Progenitor cell of endocrine pancreas (in vitro differentiated cells): ENCODE results near the gene GDPD5. TPM values are rescaled to one million over a fixed set of nuclear protein-coding genes. Genes with fewer than 3 reads are reported as not detected.
A peak's percentile ranks its signal among the peaks of the same experiment; 100 is the strongest.

ENCODE experiments used
- DNase-seq: peaks from one replicate; pipeline ENCODE4 v3.0.0; 2021; ENCODE audit warnings: low spot score; ENCODE audit not compliant: unreplicated experiment
- H3K27ac Mint-ChIP-seq: 2 replicates; pipeline ENCODE4 v1.8.0; 2021; ENCODE audit warnings: mild to moderate bottlenecking, moderate library complexity, mixed read lengths
- H3K27me3 Mint-ChIP-seq: 2 replicates; pipeline ENCODE4 v1.8.0; 2021; ENCODE audit warnings: mixed read lengths
- H3K36me3 Mint-ChIP-seq: 2 replicates; pipeline ENCODE4 v1.8.0; 2022; ENCODE audit warnings: mixed read lengths; ENCODE audit not compliant: insufficient read depth
- H3K4me1 Mint-ChIP-seq: 2 replicates; pipeline ENCODE4 v1.8.0; 2021; ENCODE audit warnings: low read depth, mixed read lengths
- H3K4me3 Mint-ChIP-seq: 2 replicates; pipeline ENCODE4 v1.8.0; 2021; ENCODE audit warnings: low read depth, mild to moderate bottlenecking, moderate library complexity, mixed read lengths
- H3K9me3 Mint-ChIP-seq: 2 replicates; pipeline ENCODE4 v1.8.0; 2021; ENCODE audit warnings: low read depth, mixed read lengths
- total RNA-seq: library from RNA; stranded (reverse); gene quantifications from 2 replicates; pipeline ENCODE4 v1.2.1, GENCODE V29; 2021
- TF ChIP-seq, protein P1 (sequence below): fragments of 200-600 bp; sonication (generic); IDR thresholded peaks from one replicate; pipeline ENCODE4 v1.5.0; 2021; ENCODE audit warnings: antibody characterized with exemption, mild to moderate bottlenecking; ENCODE audit not compliant: unreplicated experiment

Gene GDPD5
- total RNA-seq, 1 donor from 2014 or later: 32.4 TPM

GRCh38 chr11:75539459-75540334, 14.0 kb upstream of the GDPD5 start:
- peaks cover 6% of the 10 kb centered on the region for H3K27me3 Mint-ChIP-seq
- no peak for DNase-seq
- no peaks in the 10 kb centered on the region for H3K36me3 Mint-ChIP-seq
- H3K4me3 Mint-ChIP-seq: no peak overlapping the region
- H3K9me3 Mint-ChIP-seq: no peaks in the 10 kb centered on the region
- peaks cover 6% of the 10 kb centered on the region for H3K4me1 Mint-ChIP-seq
- TF ChIP-seq, protein P1, sequence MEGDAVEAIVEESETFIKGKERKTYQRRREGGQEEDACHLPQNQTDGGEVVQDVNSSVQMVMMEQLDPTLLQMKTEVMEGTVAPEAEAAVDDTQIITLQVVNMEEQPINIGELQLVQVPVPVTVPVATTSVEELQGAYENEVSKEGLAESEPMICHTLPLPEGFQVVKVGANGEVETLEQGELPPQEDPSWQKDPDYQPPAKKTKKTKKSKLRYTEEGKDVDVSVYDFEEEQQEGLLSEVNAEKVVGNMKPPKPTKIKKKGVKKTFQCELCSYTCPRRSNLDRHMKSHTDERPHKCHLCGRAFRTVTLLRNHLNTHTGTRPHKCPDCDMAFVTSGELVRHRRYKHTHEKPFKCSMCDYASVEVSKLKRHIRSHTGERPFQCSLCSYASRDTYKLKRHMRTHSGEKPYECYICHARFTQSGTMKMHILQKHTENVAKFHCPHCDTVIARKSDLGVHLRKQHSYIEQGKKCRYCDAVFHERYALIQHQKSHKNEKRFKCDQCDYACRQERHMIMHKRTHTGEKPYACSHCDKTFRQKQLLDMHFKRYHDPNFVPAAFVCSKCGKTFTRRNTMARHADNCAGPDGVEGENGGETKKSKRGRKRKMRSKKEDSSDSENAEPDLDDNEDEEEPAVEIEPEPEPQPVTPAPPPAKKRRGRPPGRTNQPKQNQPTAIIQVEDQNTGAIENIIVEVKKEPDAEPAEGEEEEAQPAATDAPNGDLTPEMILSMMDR: no peak
- H3K27ac Mint-ChIP-seq: peak overlapping the region; percentile 41

DNA sequence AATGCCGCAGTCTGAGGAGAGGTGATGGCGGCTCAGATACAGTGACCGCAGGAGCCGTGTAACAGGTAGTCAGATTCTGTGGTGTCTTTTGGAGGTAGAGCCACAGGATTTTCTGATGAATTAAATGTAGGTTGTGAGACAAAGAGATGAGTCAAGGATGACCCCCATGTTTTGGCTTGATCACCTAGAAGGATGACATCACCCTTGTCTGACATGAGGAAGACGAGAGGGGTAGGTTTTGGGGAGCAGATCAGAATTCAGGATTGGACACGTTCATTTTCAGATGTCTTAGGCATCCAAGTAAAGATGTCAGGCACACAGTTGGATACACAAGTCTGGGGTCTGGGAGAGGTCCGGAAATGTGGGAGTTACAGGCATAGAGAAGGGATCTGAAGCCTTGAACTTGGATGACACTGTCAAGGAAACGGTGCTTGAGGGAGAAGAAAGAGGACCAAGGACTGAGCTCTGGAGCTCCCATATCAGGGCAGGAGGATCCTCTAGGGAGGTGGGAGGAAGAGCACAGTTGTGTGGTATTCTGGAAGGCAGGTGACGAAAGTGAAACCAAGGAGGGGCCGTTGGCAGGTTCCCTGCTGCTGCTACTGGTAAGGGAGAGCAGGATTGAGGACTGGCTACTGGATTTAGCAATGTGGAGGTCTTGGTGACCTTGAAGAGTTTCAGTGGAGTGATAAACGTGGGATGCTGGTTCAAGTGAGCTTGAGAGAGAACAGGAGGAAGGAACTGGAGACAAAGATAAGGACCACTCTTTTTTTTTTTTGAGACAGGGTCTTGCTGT, 12.6 kb upstream of the GDPD5 start:
- peaks cover 8% of the 10 kb centered on the region for H3K4me1 Mint-ChIP-seq
- H3K27me3 Mint-ChIP-seq: peaks cover 6% of the 10 kb centered on the region
- H3K36me3 Mint-ChIP-seq: no peaks in the 10 kb centered on the region
- no peak for DNase-seq
- TF ChIP-seq, protein P1: no peak
- peak overlapping the region; percentile 17 for H3K27ac Mint-ChIP-seq
- no peaks in the 10 kb centered on the region for H3K9me3 Mint-ChIP-seq
- no peak overlapping the region for H3K4me3 Mint-ChIP-seq

DNA sequence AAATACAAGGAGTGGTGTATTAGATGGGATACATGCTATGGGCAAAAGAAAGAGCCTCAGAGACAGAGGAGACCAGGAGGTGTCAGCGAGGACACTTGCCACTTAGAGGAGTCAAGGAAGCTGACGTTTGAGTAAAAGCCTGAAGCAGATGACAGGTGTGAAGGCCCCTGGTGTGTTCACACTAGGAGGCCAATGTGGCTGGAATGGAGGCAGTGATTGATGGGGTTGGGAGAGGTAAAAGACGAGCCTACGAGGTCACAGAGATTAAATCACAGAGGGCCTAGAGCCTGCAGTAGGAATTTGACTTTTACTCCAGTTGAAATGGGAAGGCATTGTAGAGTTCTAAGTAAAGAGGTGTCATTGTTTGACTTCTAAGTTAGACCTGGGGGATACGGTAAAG, 12.0 kb upstream of the GDPD5 start:
- no peaks in the 10 kb centered on the region for H3K9me3 Mint-ChIP-seq
- H3K27ac Mint-ChIP-seq: no peak overlapping the region
- DNase-seq: no peak
- no peak overlapping the region for H3K4me3 Mint-ChIP-seq
- no peaks in the 10 kb centered on the region for H3K36me3 Mint-ChIP-seq
- peaks cover 8% of the 10 kb centered on the region for H3K4me1 Mint-ChIP-seq
- TF ChIP-seq, protein P1: no peak
- peaks cover 6% of the 10 kb centered on the region for H3K27me3 Mint-ChIP-seq

DNA sequence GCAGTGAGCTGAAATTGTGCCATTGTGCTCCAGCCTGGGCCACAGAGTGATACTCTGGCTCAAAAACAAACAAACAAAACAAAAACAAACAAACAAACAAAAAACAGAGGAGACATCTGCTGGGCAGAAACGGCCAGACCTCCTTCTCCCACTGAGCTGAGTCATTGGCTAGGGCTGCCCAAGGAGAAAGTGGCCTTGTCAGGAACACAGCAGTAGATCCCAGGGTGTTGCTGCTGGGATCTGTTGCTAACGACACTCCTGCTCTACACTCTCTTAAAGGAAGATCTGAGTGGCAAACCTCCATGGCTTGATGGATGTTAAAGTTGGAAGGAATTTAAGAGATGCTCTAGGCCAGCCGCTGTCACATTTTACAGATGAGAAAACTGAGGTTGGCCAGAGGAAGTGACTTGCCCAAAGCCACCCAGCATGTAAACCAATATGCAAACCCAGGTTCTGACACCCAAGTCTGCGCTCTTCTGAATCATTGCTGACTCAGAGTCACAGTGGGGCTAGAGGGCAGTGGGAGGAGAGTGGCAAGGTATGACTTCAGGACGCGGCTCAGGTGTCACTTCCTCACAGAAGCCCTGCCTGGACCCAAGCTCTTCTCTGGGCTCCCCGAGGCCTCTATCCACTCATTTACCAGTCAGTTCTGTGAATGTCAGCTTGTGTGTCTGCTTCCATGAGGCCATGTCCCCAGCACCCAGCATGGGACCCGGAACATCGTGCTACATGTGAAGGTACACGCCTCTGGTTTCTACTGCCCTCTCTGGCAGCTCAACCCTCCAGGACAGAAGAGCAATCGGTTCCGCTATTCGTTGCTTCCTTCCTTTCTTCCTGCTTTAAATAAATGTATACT, 11.3 kb upstream of the GDPD5 start:
- DNase-seq: no peak
- Mint-ChIP-seq H3K27ac (no peak overlapping the region), H3K27me3 (peaks cover 6% of the 10 kb centered on the region), H3K36me3 (no peaks in the 10 kb centered on the region), H3K4me3 (no peak overlapping the region), H3K9me3 (no peaks in the 10 kb centered on the region), H3K4me1 (peaks cover 10% of the 10 kb centered on the region)
- TF ChIP-seq, protein P1: no peak

GRCh38 chr11:75535071-75535470, 9.3 kb upstream of the GDPD5 start:
- Mint-ChIP-seq H3K4me1 (peaks cover 11% of the 10 kb centered on the region), H3K36me3 (no peaks in the 10 kb centered on the region), H3K9me3 (no peaks in the 10 kb centered on the region), H3K4me3 (no peak overlapping the region), H3K27me3 (peaks cover 11% of the 10 kb centered on the region), H3K27ac (no peak overlapping the region)
- DNase-seq: no peak
- TF ChIP-seq, protein P1: no peak
